ENCODE results near the gene HS3ST3B1. TPM values are rescaled to one million over a fixed set of nuclear protein-coding genes. Genes with fewer than 3 reads are reported as not detected.

Gene HS3ST3B1
- total and polyA plus RNA-seq, 12 donors: 0.73 to 5.9 (median 2.0) TPM

GRCh38 chr17:14320734-14321475 lies 20.0 kb downstream of the HS3ST3B1 start:
- no peak for DNase-seq
- Histone ChIP-seq H3K9me3 (no peaks in the 10 kb centered on the region), H3K4me1 (peaks cover 0 to 17% (median 0%) of the 10 kb centered on the region in 9 donors), H3K27me3 (peaks cover 0 to 27% (median 7%) of the 10 kb centered on the region in 7 donors), H3K36me3 (no peaks in the 10 kb centered on the region), H3K27ac (no peak overlapping the region), H3K4me3 (no peak overlapping the region)
- WGBS, 2 donors: 74 to 80% methylated on average over 13 of the region's 13 CpGs
- ATAC-seq: no peak
- TF ChIP-seq CTCF (IDR thresholded peaks at IDR 0.05): no peak
- intact Hi-C loops (cut with DNase I): no loop called here

GRCh38 chr17:14321476-14321949 lies 20.6 kb downstream of the HS3ST3B1 start:
- no peak for ATAC-seq

GRCh38 chr17:14321980-14322776 lies 21.3 kb downstream of the HS3ST3B1 start:
- peaks cover 0 to 26% (median 7%) of the 10 kb centered on the region in 7 donors for H3K27me3 ChIP-seq
- no peak for DNase-seq
- no peak overlapping the region for H3K4me3 ChIP-seq
- intact Hi-C loops (cut with DNase I): no loop called here
- no peak overlapping the region for H3K27ac ChIP-seq
- no peak for ATAC-seq
- peaks cover 0 to 17% (median 0%) of the 10 kb centered on the region in 9 donors for H3K4me1 ChIP-seq
- no peaks in the 10 kb centered on the region for H3K36me3 ChIP-seq
- no peak for TF ChIP-seq CTCF (IDR thresholded peaks at IDR 0.05)
- H3K9me3 ChIP-seq: no peaks in the 10 kb centered on the region
- WGBS, 2 donors: 94 to 95% methylated on average over 7 of the region's 7 CpGs

More at GRCh38 chr17:14321476-14321949, 20.6 kb downstream of the HS3ST3B1 start:
- Histone ChIP-seq H3K4me3 (no peak overlapping the region), H3K4me1 (peaks cover 0 to 17% (median 0%) of the 10 kb centered on the region in 9 donors), H3K27ac (no peak overlapping the region), H3K9me3 (no peaks in the 10 kb centered on the region), H3K27me3 (peaks cover 0 to 27% (median 7%) of the 10 kb centered on the region in 7 donors), H3K36me3 (no peaks in the 10 kb centered on the region)
- WGBS, 2 donors: 70 to 71% methylated on average over 7 of the region's 7 CpGs
- no peak for DNase-seq
- no peak for TF ChIP-seq CTCF (IDR thresholded peaks at IDR 0.05)
- intact Hi-C loops (cut with DNase I): no loop called here

GRCh38 chr17:14323522-14323981 lies 22.7 kb downstream of the HS3ST3B1 start:
- WGBS, 2 donors: 38 to 43% methylated on average over 3 of the region's 3 CpGs
- ATAC-seq: no peak
- Histone ChIP-seq H3K4me3 (no peak overlapping the region), H3K27ac (no peak overlapping the region), H3K4me1 (peaks cover 0 to 13% (median 0%) of the 10 kb centered on the region in 9 donors), H3K9me3 (no peaks in the 10 kb centered on the region), H3K27me3 (peaks cover 0 to 17% (median 1%) of the 10 kb centered on the region in 7 donors), H3K36me3 (no peaks in the 10 kb centered on the region)
- no peak for DNase-seq
- intact Hi-C loops (cut with DNase I): no loop called here
- no peak for TF ChIP-seq CTCF (IDR thresholded peaks at IDR 0.05)
